Neural cell (in vitro differentiated cells): ENCODE measurements around the gene CELF4. TPM values are rescaled to one million over a fixed set of nuclear protein-coding genes. Genes with fewer than 3 reads are reported as not detected.

Experiments
- H2AFZ ChIP-seq: fragments of 200-600, 300-800 bp; sonication (generic), shearing (Covaris generic); 2 replicates; pipeline ENCODE4 v1.6.0; 2014; ENCODE audit warnings: low read depth, mild to moderate bottlenecking, antibody characterized with exemption, low read length, moderate library complexity
- H3F3A ChIP-seq: fragments of 200-600 bp; shearing (Covaris generic); 2 replicates; pipeline ENCODE4 v1.6.1; 2016; ENCODE audit warnings: mild to moderate bottlenecking, moderate library complexity, mixed read lengths, antibody characterized with exemption, low read length; ENCODE audit not compliant: insufficient read depth, poor library complexity, severe bottlenecking
- H3K27ac ChIP-seq: fragments of 200-600, 300-800 bp; sonication (generic), shearing (Covaris generic); 2 replicates; pipeline ENCODE4 v1.5.1; 2014; ENCODE audit warnings: mild to moderate bottlenecking, low read length, moderate library complexity
- H3K27me3 ChIP-seq: fragments of 300-800, 200-600 bp; sonication (generic), shearing (Covaris generic); 2 replicates; pipeline ENCODE4 v1.6.0; 2014; ENCODE audit warnings: mild to moderate bottlenecking, low read depth, low read length, moderate library complexity; ENCODE audit not compliant: insufficient read depth
- H3K36me3 ChIP-seq: fragments of 300-800, 200-600 bp; sonication (generic), shearing (Covaris generic); 2 replicates; pipeline ENCODE4 v1.5.1; 2014; ENCODE audit warnings: mild to moderate bottlenecking, antibody characterized with exemption, low read length, moderate library complexity; ENCODE audit not compliant: insufficient read depth
- H3K4me2 ChIP-seq: fragments of 300-800, 200-600 bp; sonication (generic), shearing (Covaris generic); 2 replicates; pipeline ENCODE4 v1.6.0; 2014; ENCODE audit warnings: mild to moderate bottlenecking, low read length
- H3K4me3 ChIP-seq: fragments of 300-800, 200-600 bp; sonication (generic), shearing (Covaris generic); 2 replicates; pipeline ENCODE4 v1.5.1; 2014; ENCODE audit warnings: mild to moderate bottlenecking, low read length, moderate library complexity
- H3K79me2 ChIP-seq: fragments of 200-600 bp; shearing (Covaris generic); replicated peaks from 2 replicates; pipeline ENCODE4 v1.6.0; 2014; ENCODE audit warnings: mild to moderate bottlenecking, low read length, moderate library complexity; ENCODE audit not compliant: insufficient read depth
- H3K9ac ChIP-seq: fragments of 300-800, 200-600 bp; sonication (generic), shearing (Covaris generic); 2 replicates; pipeline ENCODE4 v1.6.1; 2016; ENCODE audit warnings: mild to moderate bottlenecking, low read length, mixed read lengths
- H3K9me2 ChIP-seq: fragments of 200-600 bp; shearing (Covaris generic); 2 replicates; pipeline ENCODE4 v1.6.1; 2016; ENCODE audit warnings: mild to moderate bottlenecking, low read length, mixed read lengths; ENCODE audit not compliant: insufficient read depth
- H3K9me3 ChIP-seq: fragments of 200-600, 300-800 bp; sonication (generic), shearing (Covaris generic); 2 replicates; pipeline ENCODE4 v1.6.1; 2016; ENCODE audit warnings: mild to moderate bottlenecking, mixed run types, low read length, moderate library complexity, mixed read lengths
- H4K20me1 ChIP-seq: fragments of 200-600 bp; shearing (Covaris generic); 2 replicates; pipeline ENCODE4 v1.6.1; 2016; ENCODE audit warnings: mild to moderate bottlenecking, mixed run types; ENCODE audit not compliant: insufficient read depth
- EP300 ChIP-seq: fragments of 450-650 bp; conservative IDR thresholded peaks from 2 replicates; pipeline ENCODE4 v1.6.1; 2014; ENCODE audit warnings: antibody characterized with exemption, mild to moderate bottlenecking, moderate library complexity; ENCODE audit not compliant: poor library complexity, severe bottlenecking
- EZH2 ChIP-seq: fragments of 200-600, 300-800 bp; shearing (Covaris generic), sonication (generic); IDR thresholded peaks from 2 replicates; pipeline ENCODE4 v1.6.1; 2014; ENCODE audit warnings: antibody characterized with exemption, low read length, borderline replicate concordance, mild to moderate bottlenecking; ENCODE audit not compliant: insufficient read depth, poor library complexity, severe bottlenecking
- MXI1 ChIP-seq: fragments of 450-650 bp; conservative IDR thresholded peaks from 2 replicates; pipeline ENCODE4 v1.6.1; 2014; ENCODE audit warnings: antibody characterized with exemption, mild to moderate bottlenecking; ENCODE audit not compliant: poor library complexity, severe bottlenecking
- POLR2AphosphoS5 ChIP-seq: IDR thresholded peaks from 2 replicates; pipeline ENCODE4 v1.6.1; 2012
- RAD21 ChIP-seq: fragments of 450-650 bp; conservative IDR thresholded peaks from 2 replicates; pipeline ENCODE4 v1.6.1; 2014; ENCODE audit warnings: antibody characterized with exemption, mild to moderate bottlenecking, moderate library complexity
- SMC3 ChIP-seq: fragments of 450-650 bp; conservative IDR thresholded peaks from 2 replicates; pipeline ENCODE4 v1.6.1; 2014; ENCODE audit warnings: antibody characterized with exemption, mild to moderate bottlenecking, moderate library complexity; ENCODE audit not compliant: poor library complexity
- TAF1 ChIP-seq: IDR thresholded peaks from 2 replicates; pipeline ENCODE4 v1.6.1; 2012; ENCODE audit warnings: low read depth
- polyA plus RNA-seq: library from polyadenylated mRNA; depleted of rRNA; stranded (reverse); fragments of >200 nt; gene quantifications from 2 replicates; pipeline ENCODE4 v1.2.3, GENCODE V29; 2014
- TF ChIP-seq, protein P1 (sequence below): fragments of 450-650 bp; IDR thresholded peaks from 2 replicates; pipeline ENCODE4 v1.5.1; 2014; ENCODE audit warnings: antibody characterized with exemption, mild to moderate bottlenecking, moderate library complexity; ENCODE audit not compliant: poor library complexity, severe bottlenecking
- TF ChIP-seq, protein P2 (sequence below): IDR thresholded peaks from 2 replicates; pipeline ENCODE4 v1.6.1; 2012; ENCODE audit warnings: borderline replicate concordance

The CELF4 gene
- polyA plus RNA-seq, 1 donor from 2014 or later: 191 TPM

DNA sequence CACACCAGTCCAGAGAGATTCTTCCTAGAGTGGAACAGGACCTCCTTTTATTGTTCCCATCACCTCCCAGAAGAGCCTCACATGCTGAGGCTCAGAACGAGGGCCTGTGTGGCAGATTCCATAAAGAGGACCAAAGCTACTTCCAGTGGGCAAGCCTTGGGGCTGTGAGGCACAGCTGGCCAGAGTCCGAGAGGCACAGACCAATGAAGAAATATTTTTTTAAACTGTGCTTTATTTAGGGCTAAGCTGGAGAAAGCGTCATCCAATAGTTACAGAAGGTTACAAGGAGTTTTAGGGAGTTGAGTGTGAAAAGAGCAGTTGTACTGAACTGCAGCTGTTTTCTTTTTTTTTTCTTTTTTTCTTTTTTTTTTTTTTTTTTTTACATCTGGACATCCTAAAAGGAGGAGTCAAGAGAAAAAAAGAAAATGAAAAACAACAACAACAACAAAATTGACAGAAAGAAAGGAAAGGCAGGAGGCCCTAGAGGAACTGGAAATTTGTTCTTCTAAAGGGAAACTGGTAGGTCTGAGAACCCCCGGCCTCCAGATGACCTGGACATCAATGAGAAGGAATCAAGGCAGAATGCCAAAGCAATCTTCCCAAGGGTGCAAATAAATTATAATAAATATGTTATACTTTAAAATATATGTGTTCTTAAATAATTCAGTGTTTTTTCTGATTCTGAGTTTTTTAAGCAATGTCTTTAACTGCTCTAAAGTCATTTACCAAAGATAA lies 322.6 kb downstream of the CELF4 start:
- no peak for TF ChIP-seq TAF1
- TF ChIP-seq, protein P1, sequence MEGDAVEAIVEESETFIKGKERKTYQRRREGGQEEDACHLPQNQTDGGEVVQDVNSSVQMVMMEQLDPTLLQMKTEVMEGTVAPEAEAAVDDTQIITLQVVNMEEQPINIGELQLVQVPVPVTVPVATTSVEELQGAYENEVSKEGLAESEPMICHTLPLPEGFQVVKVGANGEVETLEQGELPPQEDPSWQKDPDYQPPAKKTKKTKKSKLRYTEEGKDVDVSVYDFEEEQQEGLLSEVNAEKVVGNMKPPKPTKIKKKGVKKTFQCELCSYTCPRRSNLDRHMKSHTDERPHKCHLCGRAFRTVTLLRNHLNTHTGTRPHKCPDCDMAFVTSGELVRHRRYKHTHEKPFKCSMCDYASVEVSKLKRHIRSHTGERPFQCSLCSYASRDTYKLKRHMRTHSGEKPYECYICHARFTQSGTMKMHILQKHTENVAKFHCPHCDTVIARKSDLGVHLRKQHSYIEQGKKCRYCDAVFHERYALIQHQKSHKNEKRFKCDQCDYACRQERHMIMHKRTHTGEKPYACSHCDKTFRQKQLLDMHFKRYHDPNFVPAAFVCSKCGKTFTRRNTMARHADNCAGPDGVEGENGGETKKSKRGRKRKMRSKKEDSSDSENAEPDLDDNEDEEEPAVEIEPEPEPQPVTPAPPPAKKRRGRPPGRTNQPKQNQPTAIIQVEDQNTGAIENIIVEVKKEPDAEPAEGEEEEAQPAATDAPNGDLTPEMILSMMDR: no peak
- TF ChIP-seq EP300: no peak
- no peak for TF ChIP-seq POLR2AphosphoS5
- TF ChIP-seq MXI1: no peak
- no peak for TF ChIP-seq EZH2
- TF ChIP-seq, protein P2, sequence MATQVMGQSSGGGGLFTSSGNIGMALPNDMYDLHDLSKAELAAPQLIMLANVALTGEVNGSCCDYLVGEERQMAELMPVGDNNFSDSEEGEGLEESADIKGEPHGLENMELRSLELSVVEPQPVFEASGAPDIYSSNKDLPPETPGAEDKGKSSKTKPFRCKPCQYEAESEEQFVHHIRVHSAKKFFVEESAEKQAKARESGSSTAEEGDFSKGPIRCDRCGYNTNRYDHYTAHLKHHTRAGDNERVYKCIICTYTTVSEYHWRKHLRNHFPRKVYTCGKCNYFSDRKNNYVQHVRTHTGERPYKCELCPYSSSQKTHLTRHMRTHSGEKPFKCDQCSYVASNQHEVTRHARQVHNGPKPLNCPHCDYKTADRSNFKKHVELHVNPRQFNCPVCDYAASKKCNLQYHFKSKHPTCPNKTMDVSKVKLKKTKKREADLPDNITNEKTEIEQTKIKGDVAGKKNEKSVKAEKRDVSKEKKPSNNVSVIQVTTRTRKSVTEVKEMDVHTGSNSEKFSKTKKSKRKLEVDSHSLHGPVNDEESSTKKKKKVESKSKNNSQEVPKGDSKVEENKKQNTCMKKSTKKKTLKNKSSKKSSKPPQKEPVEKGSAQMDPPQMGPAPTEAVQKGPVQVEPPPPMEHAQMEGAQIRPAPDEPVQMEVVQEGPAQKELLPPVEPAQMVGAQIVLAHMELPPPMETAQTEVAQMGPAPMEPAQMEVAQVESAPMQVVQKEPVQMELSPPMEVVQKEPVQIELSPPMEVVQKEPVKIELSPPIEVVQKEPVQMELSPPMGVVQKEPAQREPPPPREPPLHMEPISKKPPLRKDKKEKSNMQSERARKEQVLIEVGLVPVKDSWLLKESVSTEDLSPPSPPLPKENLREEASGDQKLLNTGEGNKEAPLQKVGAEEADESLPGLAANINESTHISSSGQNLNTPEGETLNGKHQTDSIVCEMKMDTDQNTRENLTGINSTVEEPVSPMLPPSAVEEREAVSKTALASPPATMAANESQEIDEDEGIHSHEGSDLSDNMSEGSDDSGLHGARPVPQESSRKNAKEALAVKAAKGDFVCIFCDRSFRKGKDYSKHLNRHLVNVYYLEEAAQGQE: no peak
- TF ChIP-seq RAD21: no peak
- no peak for TF ChIP-seq SMC3
- Histone ChIP-seq H3K27ac (no peak overlapping the region), H3F3A (no peaks in the 10 kb centered on the region), H3K4me3 (no peak overlapping the region), H3K27me3 (no peaks in the 10 kb centered on the region), H3K9me2 (no peaks in the 10 kb centered on the region), H4K20me1 (no peaks in the 10 kb centered on the region), H2AFZ (no peak overlapping the region), H3K79me2 (no peaks in the 10 kb centered on the region), H3K36me3 (peaks cover 4% of the 10 kb centered on the region), H3K4me2 (no peak overlapping the region), H3K9me3 (no peaks in the 10 kb centered on the region), H3K9ac (no peak overlapping the region)

DNA sequence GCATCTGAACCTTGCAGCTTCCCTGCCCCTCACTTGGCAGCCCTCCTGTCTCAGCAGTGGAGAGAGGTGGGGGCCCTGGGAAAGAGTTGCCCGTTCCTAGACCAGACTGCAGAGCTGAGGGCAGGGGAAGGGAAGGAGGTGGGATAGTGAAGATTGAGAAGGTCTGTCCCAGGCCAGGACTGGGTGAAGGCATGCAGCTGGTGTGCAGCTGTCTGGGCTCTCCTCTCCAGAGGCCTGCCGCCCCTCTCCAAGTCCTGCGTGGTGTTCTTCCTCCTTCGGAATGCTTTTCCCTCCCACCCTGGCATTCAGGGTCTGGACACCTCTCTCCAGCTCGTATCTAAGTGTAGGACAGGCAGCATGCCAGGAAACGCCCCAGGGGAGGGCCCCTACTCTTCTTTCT lies 323.5 kb downstream of the CELF4 start:
- no peak overlapping the region for H3K4me2 ChIP-seq
- no peak overlapping the region for H2AFZ ChIP-seq
- no peaks in the 10 kb centered on the region for H3F3A ChIP-seq
- H3K79me2 ChIP-seq: no peaks in the 10 kb centered on the region
- H3K36me3 ChIP-seq: peaks cover 4% of the 10 kb centered on the region
- no peaks in the 10 kb centered on the region for H3K27me3 ChIP-seq
- no peaks in the 10 kb centered on the region for H3K9me3 ChIP-seq
- no peak overlapping the region for H3K9ac ChIP-seq
- H3K9me2 ChIP-seq: no peaks in the 10 kb centered on the region
- H3K27ac ChIP-seq: no peak overlapping the region
- TF ChIP-seq, protein P2: no peak
- no peak for TF ChIP-seq MXI1
- TF ChIP-seq SMC3: no peak
- TF ChIP-seq POLR2AphosphoS5: no peak
- TF ChIP-seq, protein P1: no peak
- TF ChIP-seq RAD21: no peak
- no peak for TF ChIP-seq EZH2
- no peak for TF ChIP-seq TAF1
- TF ChIP-seq EP300: no peak
- no peak overlapping the region for H3K4me3 ChIP-seq
- H4K20me1 ChIP-seq: no peaks in the 10 kb centered on the region
